ENCODE measurements around the gene NOXA1. TPM values are rescaled to one million over a fixed set of nuclear protein-coding genes. Genes with fewer than 3 reads are reported as not detected.

NOXA1 gene
- total RNA-seq, 6 donors from 2014 or later, result 3.3 to 34.6 (median 11.7) TPM

DNA sequence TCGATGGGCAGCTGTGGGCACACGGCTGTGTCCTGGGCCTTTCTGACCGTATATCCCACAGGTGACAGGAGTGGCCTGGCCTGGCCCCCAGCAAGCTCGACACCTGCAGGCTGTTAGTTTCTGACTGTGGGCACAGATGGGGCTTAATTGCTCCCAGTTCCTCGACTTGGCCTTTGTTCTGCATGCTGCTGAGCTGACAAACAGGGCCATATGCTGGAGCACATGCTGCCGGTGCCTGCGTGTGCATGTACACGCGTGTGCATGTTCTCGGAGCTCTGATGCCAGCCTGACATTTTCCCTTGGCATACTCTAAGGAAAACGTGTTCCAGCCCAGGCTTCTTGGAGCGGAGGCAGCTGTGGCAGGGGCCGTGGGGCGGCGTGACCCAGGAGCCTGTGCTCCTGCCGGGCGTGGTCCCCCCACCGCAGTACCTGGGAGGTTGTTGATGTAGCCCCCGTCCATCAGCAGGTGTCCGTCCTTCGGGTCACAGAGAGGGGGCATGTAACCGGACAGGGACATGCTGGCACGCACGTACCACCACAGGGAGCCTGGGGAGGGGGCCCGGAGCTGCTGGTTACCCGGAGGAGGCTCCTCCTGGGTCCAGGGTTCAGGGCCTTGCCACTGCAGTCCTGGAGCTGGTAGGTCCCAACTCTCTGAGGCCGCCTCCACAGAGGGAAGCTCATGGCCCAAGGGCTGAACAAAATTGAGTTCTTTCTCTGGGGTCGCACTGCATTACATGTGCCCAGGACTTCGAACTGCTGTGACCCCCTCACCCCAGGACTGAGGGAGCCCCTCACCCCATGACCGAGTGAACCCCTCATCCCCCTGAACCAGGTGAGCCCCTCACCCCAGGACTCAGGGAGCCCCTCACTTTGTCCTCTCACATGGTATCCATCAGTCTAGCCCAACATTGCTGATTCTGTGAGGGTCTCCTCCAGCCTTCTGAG is 40.1 kb downstream of the NOXA1 start:
- Histone ChIP-seq H3K4me3 (no peak overlapping the region), H3K27ac (no peak overlapping the region), H3K4me1 (peaks cover 11 to 30% (median 14%) of the 10 kb centered on the region in 4 donors), H3K9me3 (no peaks in the 10 kb centered on the region), H3K27me3 (no peaks in the 10 kb centered on the region), H3K36me3 (no peaks in the 10 kb centered on the region)
- peak in 1 of 2 donors; percentile 77 for DNase-seq
- TF ChIP-seq POLR2A (IDR thresholded peaks at IDR 0.05), result no peak
- no peak for TF ChIP-seq EP300 (IDR thresholded peaks at IDR 0.05)
- no peak for TF ChIP-seq POLR2AphosphoS5 (IDR thresholded peaks at IDR 0.05)
- TF ChIP-seq, protein P1, sequence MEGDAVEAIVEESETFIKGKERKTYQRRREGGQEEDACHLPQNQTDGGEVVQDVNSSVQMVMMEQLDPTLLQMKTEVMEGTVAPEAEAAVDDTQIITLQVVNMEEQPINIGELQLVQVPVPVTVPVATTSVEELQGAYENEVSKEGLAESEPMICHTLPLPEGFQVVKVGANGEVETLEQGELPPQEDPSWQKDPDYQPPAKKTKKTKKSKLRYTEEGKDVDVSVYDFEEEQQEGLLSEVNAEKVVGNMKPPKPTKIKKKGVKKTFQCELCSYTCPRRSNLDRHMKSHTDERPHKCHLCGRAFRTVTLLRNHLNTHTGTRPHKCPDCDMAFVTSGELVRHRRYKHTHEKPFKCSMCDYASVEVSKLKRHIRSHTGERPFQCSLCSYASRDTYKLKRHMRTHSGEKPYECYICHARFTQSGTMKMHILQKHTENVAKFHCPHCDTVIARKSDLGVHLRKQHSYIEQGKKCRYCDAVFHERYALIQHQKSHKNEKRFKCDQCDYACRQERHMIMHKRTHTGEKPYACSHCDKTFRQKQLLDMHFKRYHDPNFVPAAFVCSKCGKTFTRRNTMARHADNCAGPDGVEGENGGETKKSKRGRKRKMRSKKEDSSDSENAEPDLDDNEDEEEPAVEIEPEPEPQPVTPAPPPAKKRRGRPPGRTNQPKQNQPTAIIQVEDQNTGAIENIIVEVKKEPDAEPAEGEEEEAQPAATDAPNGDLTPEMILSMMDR (IDR thresholded peaks at IDR 0.05), result no peak
- no peak for ATAC-seq (ENCODE audit: low FRiP score in 2 of 2)
- 93% methylated on average over 3 to 30 of the region's 30 CpGs for WGBS, 2 donors

DNA sequence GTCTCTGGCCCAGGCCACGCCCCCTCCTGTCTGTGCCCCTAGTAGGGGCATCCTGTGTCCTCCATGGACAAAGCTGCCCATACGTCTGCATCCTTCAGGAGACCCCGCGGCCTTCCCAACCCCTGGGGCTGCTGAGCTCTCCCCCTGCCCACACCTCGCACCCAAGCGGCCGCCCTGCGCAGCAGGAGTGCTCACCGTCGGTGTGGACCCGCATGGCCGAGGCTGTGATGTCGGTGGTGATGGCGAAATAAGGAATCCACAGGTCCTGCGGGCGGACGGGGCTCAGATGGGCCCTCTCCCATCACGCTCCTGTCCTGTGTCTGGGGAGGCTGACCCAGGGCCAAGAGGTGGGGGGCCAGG is 40.7 kb downstream of the NOXA1 start:
- no peaks in the 10 kb centered on the region for H3K36me3 ChIP-seq
- ATAC-seq (ENCODE audit: low FRiP score in 2 of 2), result no peak
- DNase-seq, result peak in 1 of 2 donors; percentile 68
- no peak overlapping the region for H3K27ac ChIP-seq
- peaks cover 6 to 23% (median 10%) of the 10 kb centered on the region in 4 donors for H3K4me1 ChIP-seq
- 95 to 99% methylated on average over 13 to 17 of the region's 18 CpGs for WGBS, 2 donors
- H3K27me3 ChIP-seq, result no peaks in the 10 kb centered on the region
- no peaks in the 10 kb centered on the region for H3K9me3 ChIP-seq
- TF ChIP-seq EP300 (IDR thresholded peaks at IDR 0.05) (no peak), POLR2AphosphoS5 (IDR thresholded peaks at IDR 0.05) (no peak), POLR2A (IDR thresholded peaks at IDR 0.05) (no peak)
- TF ChIP-seq, protein P1 (IDR thresholded peaks at IDR 0.05), result no peak
- H3K4me3 ChIP-seq, result no peak overlapping the region

DNA sequence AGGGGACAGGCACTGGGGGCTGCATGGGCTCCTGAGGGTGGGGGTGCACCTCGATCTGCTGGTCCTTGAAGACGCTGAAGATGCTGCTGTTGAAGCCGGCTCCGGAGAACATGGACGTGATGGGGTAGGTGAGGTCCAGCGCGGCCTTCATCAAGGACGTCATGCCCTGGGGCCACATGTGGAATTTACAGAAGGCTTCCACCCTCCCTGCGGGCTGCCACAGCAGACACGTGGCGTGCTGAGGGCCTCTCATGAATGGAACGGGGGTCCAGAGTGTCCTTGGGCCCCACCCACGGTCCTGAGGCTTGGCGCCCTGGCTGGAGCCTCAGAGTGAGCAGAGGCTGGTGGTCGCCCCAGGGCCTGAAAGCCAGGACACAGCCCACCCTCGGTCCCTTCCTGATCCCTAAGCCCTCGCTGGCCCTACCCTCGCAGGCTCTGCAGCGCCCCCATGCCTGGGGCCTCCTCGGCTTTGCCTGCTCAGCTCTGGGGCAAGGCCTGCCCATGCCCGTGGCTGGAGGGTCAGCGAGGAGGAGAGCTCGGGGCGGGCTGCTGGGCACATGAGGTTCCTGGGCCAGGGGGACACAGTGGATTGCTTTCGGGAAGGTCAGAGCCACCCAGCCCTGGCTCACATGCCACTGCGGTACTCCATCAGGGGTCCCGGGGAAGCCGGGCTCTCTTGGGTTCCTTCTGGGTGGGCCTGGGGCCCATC is 41.3 kb downstream of the NOXA1 start:
- DNase-seq (peak in 1 of 2 donors; percentile 71), ATAC-seq (ENCODE audit: low FRiP score in 2 of 2) (no peak)

DNA sequence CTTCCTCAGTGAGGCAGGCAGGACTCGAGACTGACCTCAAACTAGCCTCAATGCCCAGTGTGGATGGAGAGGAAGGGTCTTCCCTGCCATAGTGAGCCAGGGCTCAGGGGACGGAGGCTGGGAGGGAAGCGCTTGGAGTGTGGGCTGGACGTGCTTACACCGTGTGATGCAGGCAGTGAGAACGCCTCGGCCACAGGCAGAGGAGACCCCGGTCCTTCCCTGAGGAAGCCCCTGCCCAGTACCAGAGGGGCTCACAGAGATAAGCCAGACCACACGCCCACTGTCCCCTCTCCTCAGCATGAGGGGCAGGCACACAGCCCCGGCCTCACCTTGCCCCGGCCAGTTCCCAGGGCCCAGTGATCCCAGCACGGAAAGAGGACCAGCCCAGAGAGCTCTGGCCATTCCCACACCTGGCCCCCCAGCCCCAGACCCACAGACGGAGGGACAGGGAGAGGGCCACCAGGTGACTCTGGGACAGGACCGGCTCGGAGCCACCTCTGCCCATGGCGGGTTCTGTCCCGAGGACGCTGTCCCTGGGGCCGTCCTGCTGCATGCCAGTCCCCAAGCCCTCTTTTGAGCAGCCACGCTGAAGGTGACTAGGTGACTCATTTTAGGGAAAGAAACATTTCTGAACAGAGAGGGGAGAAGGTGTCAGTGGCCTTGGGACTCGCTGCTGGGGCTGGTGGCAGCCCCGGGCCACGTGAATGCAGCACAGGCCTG is 42.0 kb downstream of the NOXA1 start:
- DNase-seq, result peak in 1 of 2 donors; percentile 76
- Histone ChIP-seq H3K36me3 (no peaks in the 10 kb centered on the region), H3K27ac (no peak overlapping the region), H3K9me3 (no peaks in the 10 kb centered on the region), H3K27me3 (no peaks in the 10 kb centered on the region), H3K4me1 (peaks cover 0 to 14% (median 2%) of the 10 kb centered on the region in 4 donors), H3K4me3 (no peak overlapping the region)
- no peak for ATAC-seq (ENCODE audit: low FRiP score in 2 of 2)
- TF ChIP-seq POLR2A (IDR thresholded peaks at IDR 0.05) (no peak), EP300 (IDR thresholded peaks at IDR 0.05) (no peak), POLR2AphosphoS5 (IDR thresholded peaks at IDR 0.05) (no peak)
- TF ChIP-seq, protein P1 (IDR thresholded peaks at IDR 0.05), result no peak
- WGBS, 2 donors, result 92 to 93% methylated on average over 7 to 20 of the region's 23 CpGs

More for the DNA sequence above, 41.3 kb downstream of the NOXA1 start:
- WGBS, 2 donors, result 96 to 97% methylated on average over 19 to 23 of the region's 28 CpGs
- Histone ChIP-seq H3K4me3 (no peak overlapping the region), H3K27me3 (no peaks in the 10 kb centered on the region), H3K27ac (no peak overlapping the region), H3K36me3 (no peaks in the 10 kb centered on the region), H3K9me3 (no peaks in the 10 kb centered on the region), H3K4me1 (peaks cover 5 to 20% (median 9%) of the 10 kb centered on the region in 4 donors)
- TF ChIP-seq, protein P1 (IDR thresholded peaks at IDR 0.05), result no peak
- TF ChIP-seq POLR2AphosphoS5 (IDR thresholded peaks at IDR 0.05) (no peak), POLR2A (IDR thresholded peaks at IDR 0.05) (no peak), EP300 (IDR thresholded peaks at IDR 0.05) (no peak)
